Measurements from ENCODE around the gene CNTNAP4. TPM values are rescaled to one million over a fixed set of nuclear protein-coding genes. Genes with fewer than 3 reads are reported as not detected.

CNTNAP4 gene
- total RNA-seq, 1 experiment from 2014 or later = not detected

GRCh38 chr16:76277460-76278030 is 344 bp downstream of the CNTNAP4 start:
- no peaks in the 10 kb centered on the region for H3K79me2 ChIP-seq (ENCODE audit: insufficient read depth, low read length)
- no peaks in the 10 kb centered on the region for H3K36me3 ChIP-seq (ENCODE audit: control insufficient read depth in 1 of 2, insufficient read depth in 2 of 2, low read length in 2 of 2)
- CTCF ChIA-PET = no interaction called here
- no TSS peak for BruUV-seq (replicated peaks)
- H3K4me2 ChIP-seq (ENCODE audit: low read length) = no peak overlapping the region
- TF ChIP-seq EZH2phosphoT487 (IDR thresholded peaks at IDR 0.05; ENCODE audit: borderline replicate concordance) (no peak), EGR1 (IDR thresholded peaks at IDR 0.05; ENCODE audit: low read depth) (no peak), REST (IDR thresholded peaks at IDR 0.05; ENCODE audit: low read depth) (no peak), SP1 (IDR thresholded peaks at IDR 0.05; ENCODE audit: low read depth) (no peak), MAX (IDR thresholded peaks at IDR 0.05) (no peak), RAD21 (IDR thresholded peaks at IDR 0.05; ENCODE audit: low read depth) (no peak)
- intact Hi-C loops (cut with micrococcal nuclease) = no loop called here
- peaks cover 0 to 3% of the 10 kb centered on the region in 2 experiments; a peak in 1 of 4 replicates for H3K9me3 ChIP-seq (ENCODE audit: control insufficient read depth in 1 of 2, insufficient read depth in 1 of 2, low read depth in 1 of 2, low read length in 2 of 2)
- POLR2A ChIA-PET = no interaction called here
- ATAC-seq = no peak
- H3K27ac ChIP-seq (ENCODE audit: low read depth, low read length) = no peak overlapping the region
- no peaks in the 10 kb centered on the region for H4K20me1 ChIP-seq (ENCODE audit: insufficient read depth)
- H3K4me1 ChIP-seq (ENCODE audit: control insufficient read depth in 1 of 2, insufficient read depth in 2 of 2, low read length in 2 of 2) = no peaks in the 10 kb centered on the region
- no peak overlapping the region for H3K4me3 ChIP-seq (replicated peaks in 1 of 2; ENCODE audit: low read depth in 1 of 2, low read length in 2 of 2)
- DNase-seq (ENCODE audit: low read depth, low spot score) = no peak
- no peaks in the 10 kb centered on the region for H3K9me2 ChIP-seq (ENCODE audit: insufficient read depth)
- H3K27me3 ChIP-seq (ENCODE audit: insufficient read depth, low read length) = no peaks in the 10 kb centered on the region
- no peak overlapping the region for H3K9ac ChIP-seq (ENCODE audit: low read length)
- RAD21 ChIA-PET (ENCODE audit: low non-redundant PET in 1 of 2, low total read pairs in 2 of 2, uncharacterized antibody in 2 of 2, unreplicated experiment in 2 of 2) = no interaction called here
- H2AFZ ChIP-seq (ENCODE audit: low read depth, low read length, poor library complexity, severe bottlenecking) = no peak overlapping the region

GRCh38 chr16:76278086-76278485 is 885 bp downstream of the CNTNAP4 start:
- H3K4me3 ChIP-seq (replicated peaks in 1 of 2; ENCODE audit: low read depth in 1 of 2, low read length in 2 of 2) = no peak overlapping the region
- H2AFZ ChIP-seq (ENCODE audit: low read depth, low read length, poor library complexity, severe bottlenecking) = no peak overlapping the region
- H3K27me3 ChIP-seq (ENCODE audit: insufficient read depth, low read length) = no peaks in the 10 kb centered on the region
- no peaks in the 10 kb centered on the region for H3K36me3 ChIP-seq (ENCODE audit: control insufficient read depth in 1 of 2, insufficient read depth in 2 of 2, low read length in 2 of 2)
- H3K4me2 ChIP-seq (ENCODE audit: low read length) = no peak overlapping the region
- POLR2A ChIA-PET = no interaction called here
- no peaks in the 10 kb centered on the region for H3K4me1 ChIP-seq (ENCODE audit: control insufficient read depth in 1 of 2, insufficient read depth in 2 of 2, low read length in 2 of 2)
- H3K9me2 ChIP-seq (ENCODE audit: insufficient read depth) = no peaks in the 10 kb centered on the region
- H3K9me3 ChIP-seq (ENCODE audit: control insufficient read depth in 1 of 2, insufficient read depth in 1 of 2, low read depth in 1 of 2, low read length in 2 of 2) = peaks cover 0 to under 1% of the 10 kb centered on the region in 2 experiments; a peak in 1 of 4 replicates
- RAD21 ChIA-PET (ENCODE audit: low non-redundant PET in 1 of 2, low total read pairs in 2 of 2, uncharacterized antibody in 2 of 2, unreplicated experiment in 2 of 2) = no interaction called here
- DNase-seq (ENCODE audit: low read depth, low spot score) = no peak
- BruUV-seq (replicated peaks) = no TSS peak
- ATAC-seq = no peak
- H4K20me1 ChIP-seq (ENCODE audit: insufficient read depth) = no peaks in the 10 kb centered on the region
- CTCF ChIA-PET = no interaction called here
- intact Hi-C loops (cut with micrococcal nuclease) = no loop called here
- H3K79me2 ChIP-seq (ENCODE audit: insufficient read depth, low read length) = no peaks in the 10 kb centered on the region
- H3K9ac ChIP-seq (ENCODE audit: low read length) = no peak overlapping the region
- no peak overlapping the region for H3K27ac ChIP-seq (ENCODE audit: low read depth, low read length)
- no peak for TF ChIP-seq MAX (IDR thresholded peaks at IDR 0.05)
- TF ChIP-seq CBX3 (IDR thresholded peaks at IDR 0.05; ENCODE audit: low read depth) = no peak
- TF ChIP-seq EZH2 (IDR thresholded peaks at IDR 0.05) = no peak
- no peak for TF ChIP-seq REST (IDR thresholded peaks at IDR 0.05; ENCODE audit: low read depth)
- TF ChIP-seq ZBTB33 (IDR thresholded peaks at IDR 0.05; ENCODE audit: extremely low read depth, insufficient replicate concordance, low read length) = no peak
- no peak for TF ChIP-seq ZFX (IDR thresholded peaks at IDR 0.05)

Measured in HCT116 (cell line).